Peyer's patch (tissue), 4 donors: ENCODE measurements around the gene CPSF4L.

Experiments
- POLR2A ChIP-seq, 2 donors: fragments of 450-650 bp; IDR thresholded peaks; one replicate each; pipeline ENCODE4 v1.5.1; 2017; ENCODE audit warnings: antibody characterized with exemption in 2 of 2, mild to moderate bottlenecking in 2 of 2, moderate library complexity in 2 of 2
- TF ChIP-seq, protein P1 (sequence below), 6 experiments: fragments of 450-650 bp in 4 of 6; fragments of 200-600 bp in 2 of 6; sonication (generic) in 1 of 6; IDR thresholded peaks; one replicate each; pipeline ENCODE4 v1.5.1; 2017 to 2019; ENCODE audit warnings: antibody characterized with exemption in 6 of 6, mild to moderate bottlenecking in 3 of 6, moderate library complexity in 1 of 6

DNA sequence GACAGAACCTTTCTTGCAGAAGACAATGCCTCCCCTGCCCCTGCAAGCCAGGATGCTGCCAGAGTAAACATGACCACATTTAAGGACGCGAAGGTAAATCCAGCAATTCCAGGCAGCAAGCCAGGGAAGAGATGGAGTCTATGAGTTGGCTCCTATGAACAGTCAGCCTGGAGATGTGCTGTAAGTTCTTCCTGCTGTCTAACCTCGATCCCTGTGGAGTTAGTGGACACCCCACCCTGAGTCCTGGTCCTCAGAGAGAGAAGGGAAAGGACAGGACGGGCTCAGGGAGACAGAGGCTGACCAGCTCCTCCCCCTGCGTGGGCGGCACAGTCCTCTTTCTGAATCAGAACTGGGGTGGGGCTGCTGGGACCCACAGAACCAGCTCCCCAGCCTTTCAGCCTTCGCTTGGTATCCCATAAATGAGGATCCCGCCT, 25.2 kb upstream of the CPSF4L start:
- TF ChIP-seq, protein P1, sequence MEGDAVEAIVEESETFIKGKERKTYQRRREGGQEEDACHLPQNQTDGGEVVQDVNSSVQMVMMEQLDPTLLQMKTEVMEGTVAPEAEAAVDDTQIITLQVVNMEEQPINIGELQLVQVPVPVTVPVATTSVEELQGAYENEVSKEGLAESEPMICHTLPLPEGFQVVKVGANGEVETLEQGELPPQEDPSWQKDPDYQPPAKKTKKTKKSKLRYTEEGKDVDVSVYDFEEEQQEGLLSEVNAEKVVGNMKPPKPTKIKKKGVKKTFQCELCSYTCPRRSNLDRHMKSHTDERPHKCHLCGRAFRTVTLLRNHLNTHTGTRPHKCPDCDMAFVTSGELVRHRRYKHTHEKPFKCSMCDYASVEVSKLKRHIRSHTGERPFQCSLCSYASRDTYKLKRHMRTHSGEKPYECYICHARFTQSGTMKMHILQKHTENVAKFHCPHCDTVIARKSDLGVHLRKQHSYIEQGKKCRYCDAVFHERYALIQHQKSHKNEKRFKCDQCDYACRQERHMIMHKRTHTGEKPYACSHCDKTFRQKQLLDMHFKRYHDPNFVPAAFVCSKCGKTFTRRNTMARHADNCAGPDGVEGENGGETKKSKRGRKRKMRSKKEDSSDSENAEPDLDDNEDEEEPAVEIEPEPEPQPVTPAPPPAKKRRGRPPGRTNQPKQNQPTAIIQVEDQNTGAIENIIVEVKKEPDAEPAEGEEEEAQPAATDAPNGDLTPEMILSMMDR (IDR thresholded peaks at IDR 0.05), result no peak
- TF ChIP-seq POLR2A (IDR thresholded peaks at IDR 0.05), result no peak
